Sigmoid colon (tissue), 3 donors: ENCODE results near the gene ALPI.

Experiments
- CTCF ChIP-seq, 4 experiments: fragments of 450-650 bp in 3 of 4; fragments of 200-600 bp in 1 of 4; IDR thresholded peaks; one replicate each; pipeline ENCODE4 v1.5.1; 2016 to 2019; ENCODE audit warnings: antibody characterized with exemption in 4 of 4, mild to moderate bottlenecking in 3 of 4, moderate library complexity in 2 of 4
- POLR2A ChIP-seq, 2 donors: fragments of 450-650 bp; IDR thresholded peaks; one replicate each; pipeline ENCODE4 v1.6.1; 2016; ENCODE audit warnings: antibody characterized with exemption in 2 of 2, mild to moderate bottlenecking in 2 of 2, moderate library complexity in 2 of 2

- TF ChIP-seq CTCF (IDR thresholded peaks at IDR 0.05) (no peak), POLR2A (IDR thresholded peaks at IDR 0.05) (no peak)
Observed at GRCh38 chr2:232480201-232481190, 24.5 kb downstream of the ALPI start.
